C4-2B (cell line): ENCODE measurements around the gene ZNF211.

ENCODE experiments used
- ZFX ChIP-seq: fragments of 450-650 bp; IDR thresholded peaks from 2 replicates; pipeline ENCODE4 v1.6.1; 2017
- TF ChIP-seq, protein P1 (sequence below): fragments of 450-650 bp; conservative IDR thresholded peaks from 2 replicates; pipeline ENCODE4 v1.5.1; 2017; ENCODE audit warnings: mild to moderate bottlenecking

DNA sequence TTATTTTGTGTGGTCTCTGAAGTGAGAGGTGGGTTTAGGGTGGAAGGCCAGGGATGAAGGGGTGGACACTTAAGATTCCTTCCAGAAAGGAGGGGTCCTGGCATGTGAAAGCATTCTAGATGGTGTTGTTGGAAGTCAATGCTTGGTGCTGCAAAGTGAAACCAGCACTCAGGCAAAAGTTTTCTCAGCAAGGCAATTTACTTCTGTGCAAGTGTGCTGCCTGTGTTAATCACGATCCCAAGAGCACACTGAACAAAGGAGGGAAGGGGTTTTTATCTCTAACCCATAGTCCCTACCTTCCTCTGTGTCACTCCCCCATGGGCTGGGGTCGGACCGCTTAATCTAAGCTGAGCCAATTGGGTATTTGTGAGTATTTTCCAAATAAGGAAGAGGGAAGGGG is 17.6 kb upstream of the ZNF211 start:
- TF ChIP-seq, protein P1, sequence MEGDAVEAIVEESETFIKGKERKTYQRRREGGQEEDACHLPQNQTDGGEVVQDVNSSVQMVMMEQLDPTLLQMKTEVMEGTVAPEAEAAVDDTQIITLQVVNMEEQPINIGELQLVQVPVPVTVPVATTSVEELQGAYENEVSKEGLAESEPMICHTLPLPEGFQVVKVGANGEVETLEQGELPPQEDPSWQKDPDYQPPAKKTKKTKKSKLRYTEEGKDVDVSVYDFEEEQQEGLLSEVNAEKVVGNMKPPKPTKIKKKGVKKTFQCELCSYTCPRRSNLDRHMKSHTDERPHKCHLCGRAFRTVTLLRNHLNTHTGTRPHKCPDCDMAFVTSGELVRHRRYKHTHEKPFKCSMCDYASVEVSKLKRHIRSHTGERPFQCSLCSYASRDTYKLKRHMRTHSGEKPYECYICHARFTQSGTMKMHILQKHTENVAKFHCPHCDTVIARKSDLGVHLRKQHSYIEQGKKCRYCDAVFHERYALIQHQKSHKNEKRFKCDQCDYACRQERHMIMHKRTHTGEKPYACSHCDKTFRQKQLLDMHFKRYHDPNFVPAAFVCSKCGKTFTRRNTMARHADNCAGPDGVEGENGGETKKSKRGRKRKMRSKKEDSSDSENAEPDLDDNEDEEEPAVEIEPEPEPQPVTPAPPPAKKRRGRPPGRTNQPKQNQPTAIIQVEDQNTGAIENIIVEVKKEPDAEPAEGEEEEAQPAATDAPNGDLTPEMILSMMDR, result no peak
- no peak for TF ChIP-seq ZFX
